GM23248 (cell line): ENCODE results near the gene RNF186.

Experiments used
- EZH2 ChIP-seq: fragments of 200-600 bp; sonication (generic); IDR thresholded peaks from 2 replicates; pipeline ENCODE4 v1.6.1; 2018; ENCODE audit warnings: antibody characterized with exemption, mild to moderate bottlenecking; ENCODE audit not compliant: insufficient read depth, poor library complexity, severe bottlenecking
- EZH2phosphoT487 ChIP-seq: fragments of 200-600 bp; sonication (generic); IDR thresholded peaks from 2 replicates; pipeline ENCODE4 v1.6.1; 2018; ENCODE audit warnings: antibody characterized with exemption, moderate library complexity, mild to moderate bottlenecking, low read depth; ENCODE audit not compliant: insufficient read depth

DNA sequence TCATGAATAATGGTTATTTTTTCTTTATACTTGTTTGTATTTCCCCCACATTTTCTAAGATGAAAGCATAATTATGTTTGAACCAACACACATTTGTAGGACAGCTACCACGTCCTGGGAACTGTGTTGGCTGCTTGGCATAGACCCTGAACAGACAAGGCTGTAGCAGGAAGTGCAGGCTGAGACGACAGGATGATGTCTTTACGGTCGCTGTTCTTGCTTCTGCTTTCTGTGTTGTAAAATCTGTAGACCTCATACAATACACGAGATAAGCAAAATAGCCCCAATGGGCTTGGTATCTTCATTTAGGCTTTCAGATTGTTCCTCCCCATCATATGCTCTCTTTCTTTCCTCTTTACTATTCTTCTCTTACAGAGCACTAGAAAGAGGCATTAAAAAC, 43.8 kb upstream of the RNF186 start:
- TF ChIP-seq EZH2 (no peak), EZH2phosphoT487 (no peak)
